ENCODE results near the gene BATF. TPM values are rescaled to one million over a fixed set of nuclear protein-coding genes. Genes with fewer than 3 reads are reported as not detected.

The BATF gene
- total and polyA plus RNA-seq, 2 of the 8 experiments (the other 6 are each of a cell fraction or from before 2014, with no cell fraction given) = not detected

DNA sequence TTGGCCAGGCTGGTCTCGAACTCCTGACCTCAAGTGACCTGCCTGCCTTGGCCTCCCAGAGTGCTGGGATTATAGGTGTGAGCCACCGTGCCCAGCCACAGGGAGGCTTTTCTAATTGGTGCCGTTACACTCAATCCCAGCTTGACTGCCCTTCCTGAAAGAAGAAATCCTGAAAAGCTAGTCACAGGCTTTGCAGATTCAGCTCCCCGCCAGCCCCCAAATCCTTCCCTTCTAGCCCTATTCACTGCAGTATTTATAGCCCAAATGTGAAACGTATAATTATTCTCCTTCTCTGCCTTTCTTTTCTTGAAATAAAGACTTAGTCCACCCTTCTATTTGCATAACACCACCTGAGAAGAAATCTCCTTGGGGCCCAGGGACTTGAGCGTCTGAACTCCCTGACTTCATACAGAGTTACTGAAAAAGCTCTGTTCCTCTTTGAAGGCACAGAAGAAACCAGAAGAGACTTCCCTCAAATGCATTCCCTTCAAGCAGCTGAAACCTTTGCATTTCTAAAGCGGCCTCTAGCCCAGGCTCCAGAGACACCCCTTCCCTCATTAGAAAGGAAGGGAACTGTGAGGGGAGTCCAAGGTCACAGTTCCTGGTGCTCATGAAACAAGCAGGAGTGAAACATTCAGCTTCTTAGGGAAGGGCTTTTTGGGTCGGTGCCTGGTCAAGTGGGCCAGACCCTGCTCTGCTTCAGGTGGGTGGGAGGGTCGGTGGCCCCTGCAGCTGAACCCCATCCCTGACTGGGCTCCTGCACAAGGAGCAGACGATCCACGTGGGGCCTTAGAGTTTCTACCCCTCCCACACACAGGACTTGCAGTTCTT lies 42.3 kb upstream of the BATF start:
- H3K23ac ChIP-seq (ENCODE audit: insufficient read length) = no peak overlapping the region
- no peak overlapping the region for H2BK120ac ChIP-seq (replicated peaks; ENCODE audit: low read depth, low read length)
- no peaks in the 10 kb centered on the region for H3K36me3 ChIP-seq (ENCODE audit: control insufficient read depth in 2 of 4, insufficient read depth in 4 of 4, low read length in 3 of 4)
- no peaks in the 10 kb centered on the region for H3K79me2 ChIP-seq (ENCODE audit: control insufficient read depth in 1 of 2, insufficient read depth in 2 of 2, low read length in 2 of 2)
- no peaks in the 10 kb centered on the region for H4K20me1 ChIP-seq (replicated peaks in 1 of 2; ENCODE audit: control insufficient read depth in 1 of 2, insufficient read depth in 2 of 2, low read length in 2 of 2)
- H2BK5ac ChIP-seq (ENCODE audit: low read depth, low read length) = peak overlapping the region; percentile 61; the same call in 1 of the 2 replicates
- no peak overlapping the region for H3K9ac ChIP-seq (replicated peaks in 1 of 4; ENCODE audit: extremely low read depth in 1 of 4, low read depth in 3 of 4, low read length in 3 of 4)
- H3K4me2 ChIP-seq (ENCODE audit: insufficient read depth in 1 of 2, low read depth in 2 of 2, low read length in 2 of 2) = peak overlapping the region; percentile 2 to 48; a peak in 3 of 4 replicates
- no peak overlapping the region for H2AK5ac ChIP-seq (ENCODE audit: low read depth, low read length)
- 28% methylated on average over 11 of the region's 11 CpGs; no CpG with 5 or more reads in 1 of the 2 experiments for WGBS, 2 experiments (ENCODE audit: extremely low coverage in 1 of 2, insufficient coverage in 1 of 2, insufficient read length in 1 of 2, insufficient replicate concordance in 2 of 2, low coverage in 1 of 2, low lambda C conversion rate in 2 of 2, missing lambda C conversion rate in 1 of 2)
- CTCF ChIA-PET (ENCODE audit: partially characterized antibody) = interaction anchor here (0.7 to 5.2 kb wide), 7 partner anchors 8 to 172 kb away, joined by 3 to 36 read pairs (median 3); no protein-coding TSS in a partner anchor
- no peak overlapping the region for H3K18ac ChIP-seq (ENCODE audit: extremely low read depth, low read length)
- no peaks in the 10 kb centered on the region for H3K9me3 ChIP-seq (ENCODE audit: insufficient read depth in 2 of 2, low read depth in 1 of 2, low read length in 1 of 2)
- H3K14ac ChIP-seq (ENCODE audit: insufficient read length) = no peak overlapping the region
- DNase-seq (ENCODE audit: low read depth in 1 of 2, low spot score in 2 of 2) = peak in 1 of 2 experiments; percentile 51
- no peaks in the 10 kb centered on the region for H3K27me3 ChIP-seq (replicated peaks in 1 of 4; ENCODE audit: control insufficient read depth in 3 of 4, extremely low read depth in 1 of 4, insufficient read depth in 3 of 4, low read length in 3 of 4)
- no peak overlapping the region for H3K56ac ChIP-seq (replicated peaks; ENCODE audit: insufficient read length, low read depth, low read length)
- peak overlapping the region in 1 of 4 experiments; percentile 12; a peak in 1 of 8 replicates for H3K4me3 ChIP-seq (ENCODE audit: extremely low read depth in 1 of 4, insufficient read depth in 2 of 4, low read depth in 3 of 4, low read length in 4 of 4)
- no peak overlapping the region for H3K27ac ChIP-seq (ENCODE audit: low read depth, low read length)
- no peak overlapping the region for H2AFZ ChIP-seq (ENCODE audit: low read length)
- no peaks in the 10 kb centered on the region for H3K79me1 ChIP-seq (ENCODE audit: low read depth, low read length)
- no peak overlapping the region for H3K4ac ChIP-seq (replicated peaks; ENCODE audit: insufficient read length, low read depth, low read length)
- no peak overlapping the region for H2BK20ac ChIP-seq (ENCODE audit: low read length)
- H2BK15ac ChIP-seq (ENCODE audit: low read length) = no peak overlapping the region
- no peak for FAIRE-seq
- peaks cover 3 to 12% (median 7%) of the 10 kb centered on the region in 4 experiments for H3K4me1 ChIP-seq (replicated peaks in 1 of 4; ENCODE audit: control insufficient read depth in 3 of 4, insufficient read depth in 4 of 4, low read length in 3 of 4)
- peak overlapping the region; percentile 16; the same call in 1 of the 2 replicates for H4K8ac ChIP-seq (ENCODE audit: extremely low read depth, insufficient read depth, low read length)
- no peak overlapping the region for H4K5ac ChIP-seq (ENCODE audit: insufficient read length, low read depth, low read length)
- no peak overlapping the region for H2BK12ac ChIP-seq (ENCODE audit: low read depth, low read length)
- POLR2A ChIA-PET (ENCODE audit: partially characterized antibody) = interaction anchor here (0.7 to 1.4 kb wide), 7 partner anchors 11 to 176 kb away, joined by 3 to 6 read pairs (median 3); no protein-coding TSS in a partner anchor
- peak overlapping the region; percentile 25 for H4K91ac ChIP-seq (replicated peaks; ENCODE audit: insufficient read length, low read length)
- no peaks in the 10 kb centered on the region for H3K23me2 ChIP-seq (ENCODE audit: low read depth, low read length)
- TF ChIP-seq SP1 (IDR thresholded peaks at IDR 0.05; ENCODE audit: low read depth, low read length) (0 out of 2 replicates have a peak, but pooled peaks have one; percentile 4), JUND (IDR thresholded peaks at IDR 0.05; ENCODE audit: low read length) (no peak), ASH2L (IDR thresholded peaks at IDR 0.05; ENCODE audit: low read length) (peak; percentile 44), TEAD4 (IDR thresholded peaks at IDR 0.05; ENCODE audit: low read depth, low read length) (0 out of 2 replicates have a peak, but pooled peaks have one; percentile 15), SAP30 (IDR thresholded peaks at IDR 0.05; ENCODE audit: insufficient read depth, insufficient replicate concordance, low read length) (no peak), RXRA (IDR thresholded peaks at IDR 0.05; ENCODE audit: insufficient read depth, low read depth, low read length) (0 out of 2 replicates have a peak, but pooled peaks have one; percentile 28), RFX5 (IDR thresholded peaks at IDR 0.05; ENCODE audit: borderline replicate concordance, low read depth, low read length) (no peak), MAFK (IDR thresholded peaks at IDR 0.05; ENCODE audit: low read depth, low read length) (no peak)
- TF ChIP-seq, protein P1, sequence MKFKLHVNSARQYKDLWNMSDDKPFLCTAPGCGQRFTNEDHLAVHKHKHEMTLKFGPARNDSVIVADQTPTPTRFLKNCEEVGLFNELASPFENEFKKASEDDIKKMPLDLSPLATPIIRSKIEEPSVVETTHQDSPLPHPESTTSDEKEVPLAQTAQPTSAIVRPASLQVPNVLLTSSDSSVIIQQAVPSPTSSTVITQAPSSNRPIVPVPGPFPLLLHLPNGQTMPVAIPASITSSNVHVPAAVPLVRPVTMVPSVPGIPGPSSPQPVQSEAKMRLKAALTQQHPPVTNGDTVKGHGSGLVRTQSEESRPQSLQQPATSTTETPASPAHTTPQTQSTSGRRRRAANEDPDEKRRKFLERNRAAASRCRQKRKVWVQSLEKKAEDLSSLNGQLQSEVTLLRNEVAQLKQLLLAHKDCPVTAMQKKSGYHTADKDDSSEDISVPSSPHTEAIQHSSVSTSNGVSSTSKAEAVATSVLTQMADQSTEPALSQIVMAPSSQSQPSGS (IDR thresholded peaks at IDR 0.05; ENCODE audit: low read length) = no peak

All from H1 (cell line).